IPS-18a (cell line): ENCODE results near the gene SCN1B.
"Not testable (repeated sequence)": the region's sequence is repeated elsewhere in the genome, so short reads cannot be mapped to it uniquely, and the experiment has no call there.

Source experiments
- H3K27ac ChIP-seq: one replicate; pipeline ENCODE4 v1.5.1; 2013; ENCODE audit warnings: low read length
- H3K27me3 ChIP-seq: one replicate; pipeline ENCODE4 v1.6.1; 2013; ENCODE audit warnings: mild to moderate bottlenecking, low read length; ENCODE audit not compliant: control insufficient read depth, insufficient read depth
- H3K36me3 ChIP-seq: one replicate; pipeline ENCODE4 v1.6.1; 2013; ENCODE audit warnings: low read depth, low read length; ENCODE audit not compliant: control insufficient read depth
- H3K4me1 ChIP-seq: one replicate; pipeline ENCODE4 v1.6.1; 2013; ENCODE audit warnings: low read depth, low read length; ENCODE audit not compliant: control insufficient read depth
- H3K4me3 ChIP-seq: one replicate; pipeline ENCODE4 v1.5.1; 2013; ENCODE audit warnings: low read length
- H3K9ac ChIP-seq: one replicate; pipeline ENCODE4 v1.6.1; 2013; ENCODE audit warnings: mild to moderate bottlenecking, low read length, moderate library complexity
- H3K9me3 ChIP-seq: one replicate; pipeline ENCODE4 v1.6.1; 2013; ENCODE audit warnings: low read depth, low read length; ENCODE audit not compliant: control insufficient read depth

The SCN1B gene

GRCh38 chr19:34994643-34995541 lies 35.4 kb upstream of the SCN1B start:
- H3K27ac ChIP-seq: no peak overlapping the region
- H3K27me3 ChIP-seq: no peaks in the 10 kb centered on the region
- H3K9ac ChIP-seq: no peak overlapping the region
- no peak overlapping the region for H3K4me3 ChIP-seq
- H3K9me3 ChIP-seq: no peaks in the 10 kb centered on the region
- H3K36me3 ChIP-seq: no peaks in the 10 kb centered on the region
- H3K4me1 ChIP-seq: peaks cover 5% of the 10 kb centered on the region

DNA sequence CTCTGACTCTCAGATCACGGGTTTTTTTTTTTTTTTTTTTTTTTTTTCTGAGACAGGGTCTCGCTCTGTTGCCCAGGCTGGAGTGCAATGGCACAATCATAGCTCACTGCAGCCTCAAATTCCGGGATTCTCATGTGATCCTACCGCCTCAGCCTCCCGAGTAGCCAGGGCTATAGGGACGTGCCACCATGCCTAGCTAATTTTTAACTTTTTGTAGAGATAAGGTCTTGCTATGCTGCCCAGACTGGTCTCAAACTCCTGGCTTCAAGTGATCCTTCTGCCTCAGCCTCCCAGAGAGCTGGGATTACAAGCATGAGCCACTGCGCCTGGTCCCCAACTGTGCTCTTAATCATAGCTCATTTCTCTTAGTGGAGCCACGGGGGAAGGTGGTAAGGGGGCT lies 34.7 kb upstream of the SCN1B start:
- H3K4me3 ChIP-seq: no peak overlapping the region
- H3K27me3 ChIP-seq: no peaks in the 10 kb centered on the region
- no peaks in the 10 kb centered on the region for H3K36me3 ChIP-seq
- H3K4me1 ChIP-seq: peaks cover 5% of the 10 kb centered on the region
- no peak overlapping the region for H3K27ac ChIP-seq
- H3K9ac ChIP-seq: no peak overlapping the region
- no peaks in the 10 kb centered on the region for H3K9me3 ChIP-seq

GRCh38 chr19:34997071-34997617 lies 33.1 kb upstream of the SCN1B start:
- no peak overlapping the region for H3K27ac ChIP-seq
- H3K4me3 ChIP-seq: no peak overlapping the region
- H3K36me3 ChIP-seq: no peaks in the 10 kb centered on the region
- no peak overlapping the region for H3K9ac ChIP-seq
- no peaks in the 10 kb centered on the region for H3K27me3 ChIP-seq
- H3K4me1 ChIP-seq: peaks cover 5% of the 10 kb centered on the region
- H3K9me3 ChIP-seq: no peaks in the 10 kb centered on the region

- Histone ChIP-seq H3K4me1 (peaks cover 12% of the 10 kb centered on the region), H3K9ac (peak overlapping the region; percentile 78)
- H3K4me3 ChIP-seq, H3K36me3 ChIP-seq, H3K27ac ChIP-seq, H3K27me3 ChIP-seq, H3K9me3 ChIP-seq: not testable (repeated sequence)
Measured at GRCh38 chr19:34998224-34998623, 32.0 kb upstream of the SCN1B start.

DNA sequence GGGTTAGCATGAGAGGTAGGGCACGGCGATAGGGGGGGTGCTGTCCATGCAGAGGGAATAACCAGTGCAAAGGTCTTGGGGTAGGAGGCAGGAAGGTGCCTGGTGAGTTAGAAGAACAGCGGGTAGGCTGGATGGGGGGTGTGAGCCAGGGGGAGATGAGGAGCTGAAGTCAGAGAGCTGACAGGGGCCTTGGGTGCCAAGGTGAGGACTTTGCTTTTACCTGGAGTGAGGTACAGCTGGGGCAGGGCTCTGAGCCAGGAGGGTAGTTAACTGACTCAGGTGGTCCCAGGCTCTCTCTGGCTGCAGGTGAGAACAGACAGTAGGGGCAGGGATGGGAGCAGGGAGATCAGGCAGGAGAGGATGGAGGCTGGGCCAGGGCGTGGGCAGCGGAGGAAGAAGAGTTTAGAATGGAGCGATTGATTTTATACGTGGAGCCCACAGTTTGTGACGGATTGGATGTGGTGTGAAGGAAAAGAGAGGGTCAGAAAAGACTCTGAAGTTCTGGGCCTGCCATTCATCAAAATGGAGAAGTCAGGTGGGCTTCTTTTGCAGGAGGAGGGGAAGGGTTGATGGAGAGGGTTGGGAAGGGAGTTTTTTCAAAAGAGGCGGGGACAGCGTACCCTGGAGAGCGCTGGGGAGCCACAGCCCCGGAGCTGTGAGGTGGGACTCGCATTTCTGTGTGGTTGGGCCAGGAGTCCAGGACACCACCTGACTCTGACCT lies 31.3 kb upstream of the SCN1B start:
- Histone ChIP-seq H3K4me1 (peaks cover 15% of the 10 kb centered on the region), H3K36me3 (peaks cover 7% of the 10 kb centered on the region), H3K9ac (peak overlapping the region; percentile 78), H3K4me3 (peak overlapping the region; percentile 69), H3K27ac (peak overlapping the region; percentile 75), H3K27me3 (no peaks in the 10 kb centered on the region), H3K9me3 (no peaks in the 10 kb centered on the region)

GRCh38 chr19:34999498-35000337 lies 30.6 kb upstream of the SCN1B start, which contains the start of gene GRAMD1A:
TSS of gene GRAMD1A (plus strand) at chr19:35000323. CDS start at chr19:35000479, 156 bp downstream.
- no peaks in the 10 kb centered on the region for H3K9me3 ChIP-seq
- peak within 1 kb of the TSS; percentile 85 for H3K4me3 ChIP-seq
- H3K4me1 ChIP-seq: peaks cover 15% of the 10 kb centered on the region
- H3K9ac ChIP-seq: peak within 1 kb of the TSS; percentile 86
- no peaks in the 10 kb centered on the region for H3K27me3 ChIP-seq
- H3K36me3 ChIP-seq: peaks cover 12% of the 10 kb centered on the region
- peak within 1 kb of the TSS; percentile 75 for H3K27ac ChIP-seq

DNA sequence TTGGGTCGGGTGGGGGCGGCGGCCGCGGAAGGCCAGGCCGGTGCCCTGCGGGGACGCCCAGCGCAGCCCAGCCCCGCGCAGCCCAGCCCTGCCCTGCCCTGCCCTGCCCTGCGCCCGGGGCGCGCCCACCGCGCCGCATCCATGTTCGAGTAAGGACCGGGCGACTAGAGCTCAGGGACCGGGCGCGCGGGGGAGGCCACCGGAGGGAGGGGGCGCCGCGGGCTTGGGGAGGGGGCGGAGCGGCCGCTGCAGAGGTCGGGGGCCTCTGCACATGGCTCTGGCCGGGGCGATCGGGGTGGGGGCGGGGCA lies 30.0 kb upstream of the SCN1B start:
- Histone ChIP-seq H3K9ac (peak overlapping the region; percentile 86), H3K27me3 (no peaks in the 10 kb centered on the region), H3K4me1 (peaks cover 15% of the 10 kb centered on the region), H3K27ac (no peak overlapping the region), H3K9me3 (no peaks in the 10 kb centered on the region), H3K36me3 (peaks cover 12% of the 10 kb centered on the region), H3K4me3 (peak overlapping the region; percentile 85)

- Histone ChIP-seq H3K27me3 (no peaks in the 10 kb centered on the region), H3K4me3 (peak overlapping the region; percentile 85), H3K4me1 (peaks cover 15% of the 10 kb centered on the region), H3K27ac (peak overlapping the region; percentile 19), H3K9me3 (no peaks in the 10 kb centered on the region), H3K9ac (peak overlapping the region; percentile 86), H3K36me3 (peaks cover 18% of the 10 kb centered on the region)
Measured at GRCh38 chr19:35000647-35001501, 29.4 kb upstream of the SCN1B start.

- Histone ChIP-seq H3K9me3 (no peaks in the 10 kb centered on the region), H3K36me3 (peaks cover 30% of the 10 kb centered on the region), H3K4me3 (peak overlapping the region; percentile 85), H3K4me1 (peaks cover 15% of the 10 kb centered on the region), H3K27ac (no peak overlapping the region), H3K27me3 (no peaks in the 10 kb centered on the region), H3K9ac (no peak overlapping the region)
Measured at GRCh38 chr19:35002037-35002535, 28.2 kb upstream of the SCN1B start.

DNA sequence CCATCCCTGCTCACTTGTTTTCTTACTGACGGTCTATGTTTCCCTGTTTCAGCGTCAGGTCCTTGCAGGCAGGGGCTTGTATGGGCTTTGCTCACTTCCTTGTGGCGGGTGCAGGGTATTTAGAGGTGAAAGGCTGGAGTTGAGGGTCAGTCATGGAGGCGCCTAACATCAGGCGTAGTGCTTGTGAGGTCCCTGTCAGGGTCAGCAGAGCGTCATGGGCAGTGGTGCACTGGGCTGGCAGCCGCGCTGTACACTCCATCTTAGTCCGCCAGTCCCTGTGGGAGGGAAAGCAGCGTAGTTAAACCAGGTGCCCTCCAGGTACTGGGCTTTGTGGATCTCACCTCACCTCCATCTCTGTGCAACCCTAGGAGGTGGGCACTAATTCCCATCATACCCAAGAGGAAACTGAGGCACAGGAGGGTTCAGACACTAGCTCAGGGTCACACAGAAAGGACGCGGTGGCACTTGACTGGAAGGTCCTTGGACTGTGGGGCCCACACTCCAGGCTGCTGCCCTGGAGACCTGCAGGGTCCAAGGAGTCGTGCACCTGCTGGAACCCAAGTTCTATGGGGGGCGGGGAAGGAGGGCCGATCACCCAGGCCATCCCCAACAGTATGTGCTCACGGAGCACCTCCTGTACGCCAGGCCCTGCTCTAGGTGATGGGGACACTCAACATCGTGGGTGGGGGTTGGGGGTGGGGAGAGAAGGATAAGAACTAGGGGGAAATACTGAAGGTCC lies 25.6 kb upstream of the SCN1B start:
- H3K27ac ChIP-seq: peak overlapping the region; percentile 22
- no peaks in the 10 kb centered on the region for H3K9me3 ChIP-seq
- H3K27me3 ChIP-seq: no peaks in the 10 kb centered on the region
- H3K9ac ChIP-seq: no peak overlapping the region
- H3K36me3 ChIP-seq: peaks cover 40% of the 10 kb centered on the region
- H3K4me1 ChIP-seq: peaks cover 10% of the 10 kb centered on the region
- H3K4me3 ChIP-seq: no peak overlapping the region
